GM18909 (cell line): Measurements from ENCODE around the gene TBCE.
"Not testable (repeated sequence)": the region's sequence is repeated elsewhere in the genome, so short reads cannot be mapped to it uniquely, and the experiment has no call there.

Experiments
- ATAC-seq: cut with Tn5 transposase; IDR thresholded peaks from one replicate; pipeline ENCODE4 v1.9.1; 2021; ENCODE audit warnings: mild to moderate bottlenecking; ENCODE audit not compliant: unreplicated experiment, poor library complexity

TBCE gene

DNA sequence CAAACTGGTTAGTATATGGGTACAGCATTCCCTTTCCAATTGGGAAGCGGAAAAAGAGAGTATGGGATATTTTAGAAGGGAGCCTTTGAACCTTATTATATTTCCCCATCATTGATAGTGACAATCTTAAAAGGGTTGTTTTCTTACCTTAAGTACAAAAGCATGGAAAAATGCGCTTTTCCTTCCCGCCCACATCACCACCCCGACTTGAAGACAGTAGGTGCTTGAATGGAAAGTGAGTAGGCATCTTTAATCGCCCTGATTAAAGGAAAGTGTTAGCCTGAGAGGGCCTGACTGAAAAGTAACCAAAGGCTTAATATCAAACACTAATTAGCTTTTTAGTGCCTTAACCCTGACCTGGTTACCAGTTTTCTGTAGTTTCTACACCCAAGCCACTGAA, 23.5 kb upstream of the TBCE start:
- no peak for ATAC-seq

DNA sequence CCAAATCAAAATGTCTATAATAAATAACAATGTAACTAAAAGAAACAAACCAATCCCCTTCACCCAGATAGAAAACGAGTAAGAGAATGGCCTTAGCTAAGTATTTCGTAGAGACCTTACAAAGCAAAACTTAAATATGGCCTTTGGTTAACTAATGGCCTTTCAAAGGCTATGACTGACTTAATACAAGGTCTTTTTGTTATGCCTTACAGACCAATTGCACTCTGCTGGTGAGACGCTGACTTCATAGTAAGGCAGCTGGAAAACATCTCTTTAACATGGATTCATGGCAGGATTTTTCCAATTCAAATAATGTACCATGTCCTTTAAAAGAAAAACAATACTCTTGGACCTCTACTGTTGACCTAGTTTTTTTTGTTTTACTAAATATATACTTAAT, 15.8 kb upstream of the TBCE start:
- no peak for ATAC-seq

DNA sequence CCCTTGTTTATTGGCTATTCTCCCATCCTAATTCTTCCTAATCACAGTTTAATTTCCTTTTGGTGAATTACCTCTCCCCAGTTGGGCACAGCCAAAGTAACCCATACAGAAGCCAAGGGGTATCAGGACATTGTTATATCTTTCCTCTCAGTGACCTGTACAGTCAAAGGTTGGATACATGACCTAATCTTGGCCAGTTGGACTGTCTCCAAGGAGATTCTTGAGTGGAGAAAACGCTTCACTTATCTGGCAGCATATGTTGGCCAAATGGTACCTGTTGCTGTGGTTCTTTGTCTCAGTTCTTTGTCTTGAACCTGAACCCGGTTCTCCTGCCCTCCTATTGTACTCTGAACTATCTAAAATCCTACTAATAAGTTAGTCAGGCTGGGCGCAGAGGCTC, 15.3 kb upstream of the TBCE start:
- ATAC-seq, result no peak

DNA sequence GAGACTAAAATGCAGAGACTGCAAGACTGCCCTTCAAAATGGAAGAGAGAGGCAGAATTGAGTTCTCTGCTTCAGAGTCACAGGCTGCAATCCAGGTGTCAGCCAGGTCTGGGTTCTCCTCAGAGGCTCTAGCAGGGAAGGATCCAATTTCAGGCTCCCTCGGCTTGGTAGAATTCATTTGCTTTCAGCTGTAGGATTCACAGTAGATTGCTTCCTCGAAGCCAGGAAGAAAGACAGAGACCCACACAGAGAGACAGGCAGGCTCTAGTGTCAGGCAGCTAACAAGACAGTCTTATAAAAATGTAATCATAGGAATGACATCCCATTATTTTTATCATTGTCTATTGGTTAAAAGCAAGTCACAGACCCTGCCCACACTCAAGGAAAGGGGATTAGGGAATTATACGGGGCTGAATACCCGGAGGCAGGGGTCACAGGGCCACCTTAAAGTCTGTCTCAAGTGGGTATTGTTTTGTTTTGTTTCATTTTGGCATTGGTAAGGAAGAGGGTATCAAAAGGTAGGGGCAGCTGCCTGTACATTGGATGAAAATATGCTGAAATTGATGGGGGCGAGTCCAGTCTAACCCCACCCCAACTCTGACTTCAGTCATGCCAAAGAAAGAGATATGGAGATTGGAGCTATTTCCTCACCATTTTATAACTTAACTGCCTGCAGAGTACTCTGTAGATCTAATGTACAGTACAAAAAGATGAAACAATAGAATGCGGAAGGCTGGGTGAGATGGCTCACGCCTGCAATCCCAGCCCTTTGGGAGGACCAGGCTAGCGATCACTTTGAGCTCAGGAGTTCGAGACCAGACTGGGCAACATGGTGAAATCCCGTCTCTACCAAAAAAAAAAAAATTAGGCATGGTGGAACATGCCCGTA, 9.5 kb upstream of the TBCE start:
- ATAC-seq, result no peak

DNA sequence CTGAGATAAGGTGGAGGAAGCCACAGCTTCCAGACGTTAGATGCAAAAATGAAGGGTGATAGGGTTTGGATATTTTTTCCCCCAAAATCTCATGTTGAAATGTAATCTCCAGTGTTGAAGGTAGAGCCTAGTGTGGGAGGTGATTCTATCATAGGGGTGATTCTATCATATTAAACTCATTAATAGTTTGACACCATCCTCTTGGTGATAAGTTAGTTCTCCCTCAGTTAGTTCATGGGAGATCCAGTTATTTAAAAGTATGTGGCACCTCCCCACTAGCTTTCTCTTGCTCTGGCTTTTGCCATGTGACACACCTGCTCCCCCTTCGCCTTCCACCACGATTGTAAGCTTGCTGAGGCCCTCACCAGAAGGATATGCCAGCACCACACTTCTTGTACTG, 8.3 kb upstream of the TBCE start:
- ATAC-seq, result no peak

DNA sequence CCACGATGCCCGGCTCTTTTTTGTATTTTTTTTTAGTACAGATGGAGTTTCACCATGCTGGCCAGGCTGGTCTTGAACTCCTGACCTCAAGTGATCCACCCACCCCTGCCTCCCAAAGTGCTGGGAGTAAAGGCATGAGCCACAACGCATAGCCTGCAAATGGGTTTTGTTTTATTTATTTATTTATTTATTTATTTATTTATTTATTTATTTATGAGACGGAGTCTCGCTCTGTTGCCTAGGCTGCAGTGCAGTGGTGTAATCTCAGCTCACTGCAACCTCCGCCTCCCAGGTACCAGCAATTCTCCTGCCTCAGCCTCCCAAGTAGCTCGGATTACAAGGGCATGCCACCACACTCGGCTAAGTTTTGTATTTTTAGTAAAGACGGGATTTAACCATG, 3.0 kb upstream of the TBCE start:
- ATAC-seq, result not testable (repeated sequence)

DNA sequence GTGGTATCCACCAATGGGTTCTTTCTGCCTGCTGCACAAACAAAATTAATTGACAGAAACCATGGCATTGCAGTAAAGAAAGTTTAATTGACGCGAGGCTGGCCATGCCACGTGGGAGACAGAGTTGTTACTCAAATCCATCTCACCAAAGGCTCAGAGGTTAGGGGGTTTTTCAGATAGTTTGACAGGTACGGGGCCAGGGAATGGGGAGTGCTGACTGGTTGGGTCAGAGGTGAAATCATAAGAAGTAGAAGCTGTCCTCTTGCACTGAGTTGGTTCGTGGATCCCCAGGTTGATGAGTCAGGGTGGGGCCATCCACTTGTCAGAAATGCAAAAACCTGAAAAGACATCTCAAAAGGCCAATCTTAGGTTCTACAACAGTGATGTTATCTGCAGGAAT, 941 bp upstream of the TBCE start:
- ATAC-seq, result no peak

DNA sequence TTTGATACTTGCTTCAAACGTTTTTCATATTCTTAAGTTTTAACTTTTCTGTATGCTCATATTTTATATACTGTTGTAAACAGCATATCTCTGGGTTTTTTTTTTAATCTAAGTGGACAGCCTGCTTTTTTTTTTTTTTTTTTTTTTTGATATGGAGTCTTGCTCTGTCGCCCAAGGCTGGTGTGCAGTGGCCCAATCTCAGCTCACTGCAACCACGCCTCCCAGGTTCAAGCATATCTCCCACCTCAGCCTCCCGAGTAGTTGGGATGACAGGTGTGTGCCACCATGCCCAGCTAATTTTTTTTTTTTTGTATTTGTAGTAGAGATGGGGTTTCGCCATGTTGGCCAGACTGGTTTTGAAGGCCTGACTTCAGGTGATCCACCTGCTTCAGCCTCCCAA, 1.2 kb downstream of the TBCE start:
- ATAC-seq, result no peak

DNA sequence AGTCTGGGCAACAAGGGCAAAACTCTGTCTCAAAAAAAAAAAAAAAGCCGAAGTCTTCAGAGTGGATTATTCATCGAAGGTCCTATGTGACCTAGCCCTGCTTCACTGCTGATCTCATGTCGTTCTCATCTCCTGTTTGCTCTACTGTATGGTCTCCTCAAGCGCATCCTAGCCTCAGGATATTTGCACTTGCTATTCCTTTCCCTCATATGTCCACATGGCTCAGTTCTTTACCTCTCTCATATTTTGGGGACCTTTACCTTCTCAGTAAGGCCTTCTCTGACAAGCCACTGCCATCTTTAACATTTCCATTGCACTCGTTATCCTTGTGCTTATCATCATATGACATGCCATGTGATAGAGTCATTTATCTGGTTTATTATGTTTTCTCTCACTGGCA, 2.6 kb downstream of the TBCE start:
- ATAC-seq, result no peak

DNA sequence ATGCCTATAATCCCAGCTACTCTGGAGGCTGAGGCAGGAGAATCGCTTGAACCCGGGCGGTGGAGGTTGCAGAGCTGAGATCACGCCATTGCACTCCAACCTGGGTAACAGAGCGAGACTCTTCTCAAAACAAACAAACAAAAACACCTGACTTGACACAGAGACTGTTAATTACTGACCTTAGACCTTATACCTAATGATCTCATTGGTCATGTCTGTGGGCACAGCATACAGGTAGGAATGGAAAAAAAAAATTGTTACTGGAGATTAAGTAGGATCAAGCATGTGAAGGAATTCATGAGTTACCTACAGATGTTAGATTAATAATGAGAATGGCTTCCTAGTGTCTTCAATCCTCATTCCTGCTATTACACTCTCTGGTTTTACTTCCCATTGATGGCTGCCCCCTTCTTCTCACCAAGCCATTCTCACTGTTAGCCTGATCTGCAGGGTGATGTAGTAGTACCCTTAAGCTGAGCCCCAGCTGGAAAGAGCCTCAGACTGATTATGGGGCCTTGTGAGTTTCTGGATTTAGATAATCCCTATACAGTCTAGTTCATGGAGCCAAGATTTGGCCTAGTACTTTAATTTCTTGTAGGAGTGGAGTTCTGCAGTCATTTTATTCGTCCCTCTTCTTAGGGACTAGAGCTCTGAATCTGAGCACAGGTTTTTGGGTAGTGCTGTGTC, 8.8 kb downstream of the TBCE start:
- no peak for ATAC-seq

DNA sequence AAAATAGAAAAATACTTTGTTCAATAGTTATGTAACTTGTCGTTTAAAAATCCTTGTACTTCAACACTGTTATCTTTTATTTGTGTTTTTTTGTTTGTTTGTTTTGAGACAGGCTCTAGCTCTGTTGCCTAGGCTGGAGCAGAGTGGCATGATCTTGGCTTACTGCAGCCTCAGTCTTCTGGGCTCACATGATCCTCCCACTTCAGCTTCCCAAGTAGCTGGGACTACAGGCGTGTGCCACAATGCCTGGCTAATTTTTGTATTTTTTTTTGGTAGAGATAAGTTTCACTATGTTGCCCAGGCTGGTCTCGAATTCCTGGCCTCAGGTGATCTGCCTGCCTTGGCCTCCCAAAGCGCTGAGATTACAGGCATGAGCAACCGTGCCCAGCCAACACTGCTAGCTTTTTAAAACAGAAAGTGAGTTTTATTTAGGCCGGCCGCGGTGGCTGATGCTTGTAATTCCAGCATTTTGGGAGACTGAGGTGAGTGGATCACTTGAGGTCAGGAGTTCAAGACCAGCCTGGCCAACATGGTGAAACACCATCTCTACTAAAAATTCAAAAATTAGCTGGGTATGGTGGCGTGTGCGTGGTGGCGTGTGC, 11.0 kb downstream of the TBCE start:
- ATAC-seq, result not testable (repeated sequence)

DNA sequence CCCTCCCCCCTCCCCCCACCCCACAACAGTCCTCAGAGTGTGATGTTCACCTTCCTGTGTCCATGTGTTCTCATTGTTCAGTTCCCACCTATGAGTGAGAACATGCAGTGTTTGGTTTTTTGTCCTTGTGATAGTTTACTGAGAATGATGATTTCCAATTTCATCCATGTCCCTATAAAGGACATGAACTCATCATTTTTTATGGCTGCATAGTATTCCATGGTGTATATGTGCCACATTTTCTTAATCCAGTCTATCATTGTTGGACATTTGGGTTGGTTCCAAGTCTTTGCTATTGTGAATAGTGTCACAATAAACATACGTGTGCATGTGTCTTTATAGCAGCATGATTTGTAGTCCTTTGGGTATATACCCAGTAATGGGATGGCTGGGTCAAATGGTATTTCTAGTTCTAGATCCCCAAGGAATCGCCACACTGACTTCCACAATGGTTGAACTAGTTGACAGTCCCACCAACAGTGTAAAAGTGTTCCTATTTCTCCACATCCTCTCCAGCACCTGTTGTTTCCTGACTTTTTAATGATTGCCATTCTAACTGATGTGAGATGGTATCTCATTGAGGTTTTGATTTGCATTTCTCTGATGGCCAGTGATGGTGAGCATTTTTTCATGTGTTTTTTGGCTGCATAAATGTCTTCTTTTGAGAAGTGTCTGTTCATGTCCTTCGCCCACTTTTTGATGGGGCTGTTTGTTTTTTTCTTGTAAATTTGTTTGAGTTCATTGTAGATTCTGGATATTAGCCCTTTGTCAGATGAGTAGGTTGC, 14.9 kb downstream of the TBCE start:
- not testable (repeated sequence) for ATAC-seq

DNA sequence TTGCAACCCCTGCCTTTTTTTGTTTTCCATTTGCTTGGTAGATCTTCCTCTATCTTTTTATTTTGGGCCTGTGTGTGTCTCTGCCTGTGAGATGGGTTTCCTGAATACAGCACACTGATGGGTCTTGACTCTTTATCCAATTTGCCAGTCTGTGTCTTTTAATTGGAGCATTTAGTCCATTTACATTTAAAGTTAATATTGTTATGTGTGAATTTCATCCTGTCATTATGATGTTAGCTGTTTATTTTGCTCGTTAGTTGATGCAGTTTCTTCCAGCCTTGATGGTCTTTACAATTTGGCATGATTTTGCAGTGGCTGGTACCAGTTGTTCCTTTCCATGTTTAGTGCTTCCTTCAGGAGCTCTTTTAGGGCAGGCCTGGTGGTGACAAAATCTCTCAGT, 18.4 kb downstream of the TBCE start:
- not testable (repeated sequence) for ATAC-seq

DNA sequence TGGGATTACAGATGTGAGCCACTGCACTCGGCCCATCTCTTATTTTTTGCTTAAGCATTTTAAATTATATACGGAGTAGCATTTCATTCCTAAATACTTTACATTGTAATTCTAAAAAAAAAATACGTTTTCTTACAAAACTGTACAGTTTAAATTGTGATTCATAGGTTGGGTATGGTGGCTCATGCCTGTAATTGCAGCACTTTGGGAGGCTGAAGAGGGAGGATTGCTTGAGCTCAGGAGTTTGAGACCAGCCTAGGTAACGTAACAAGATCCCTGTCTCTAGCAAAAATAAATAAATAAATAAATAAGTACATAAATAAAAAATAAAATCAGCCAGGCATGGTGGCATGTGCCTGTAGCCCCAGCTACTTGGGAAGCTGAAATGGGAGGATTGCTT, 24.6 kb downstream of the TBCE start:
- ATAC-seq, result no peak

DNA sequence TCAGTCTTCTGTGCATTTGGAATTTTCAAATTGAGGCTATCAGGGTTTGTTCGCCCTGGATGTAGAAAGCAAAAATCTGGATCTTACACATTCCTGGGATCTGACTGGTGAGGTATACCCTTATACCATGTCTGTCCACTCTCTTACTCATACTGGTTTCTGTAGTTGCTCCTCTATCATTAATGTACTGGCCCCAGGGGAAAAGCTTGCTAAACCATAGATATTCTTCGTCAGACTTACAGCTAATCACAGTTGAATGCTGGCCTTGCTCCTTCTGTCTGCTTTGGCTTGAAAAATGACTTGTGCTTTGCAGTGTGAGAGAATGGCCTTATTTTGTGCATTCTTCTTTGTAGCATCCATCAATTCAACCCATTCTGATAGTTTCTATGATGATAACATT, 30.5 kb downstream of the TBCE start:
- no peak for ATAC-seq

DNA sequence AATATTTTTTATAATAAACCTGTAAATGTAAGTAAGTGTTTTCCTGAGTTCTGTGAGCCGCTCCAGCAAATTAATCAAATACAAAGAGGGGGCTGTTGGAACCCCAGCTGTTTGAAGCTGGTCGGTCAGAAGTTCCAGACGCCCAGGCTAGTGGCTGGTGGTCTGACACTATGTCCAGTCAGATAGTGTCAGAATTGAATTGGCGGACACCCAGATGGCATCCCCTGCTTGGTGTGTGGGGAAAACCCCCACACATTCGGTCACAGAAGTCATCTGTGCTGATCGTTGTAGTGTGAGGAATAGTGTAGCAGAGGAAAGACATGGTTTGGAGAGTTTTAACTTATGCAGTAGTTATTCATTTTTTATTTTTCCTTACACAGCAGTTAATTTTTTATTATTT, 32.4 kb downstream of the TBCE start:
- ATAC-seq, result no peak

DNA sequence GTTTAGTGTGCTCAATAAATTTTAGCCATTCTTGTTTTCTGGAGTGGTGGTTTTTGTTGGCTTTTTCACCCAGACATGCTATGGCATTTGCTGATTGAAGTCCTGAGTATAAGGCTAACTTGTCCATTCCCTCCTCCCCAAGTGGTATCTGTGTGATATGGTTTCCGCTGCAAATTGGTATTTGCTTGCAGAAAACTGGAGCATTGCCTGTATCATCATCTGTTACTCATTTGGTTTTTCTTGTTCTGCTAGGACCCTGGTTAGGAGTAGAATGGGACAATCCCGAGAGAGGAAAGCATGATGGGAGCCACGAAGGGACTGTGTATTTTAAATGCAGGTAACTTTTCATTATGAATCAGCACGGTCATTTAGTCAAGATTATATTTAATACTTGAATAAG, 34.0 kb downstream of the TBCE start:
- no peak for ATAC-seq

DNA sequence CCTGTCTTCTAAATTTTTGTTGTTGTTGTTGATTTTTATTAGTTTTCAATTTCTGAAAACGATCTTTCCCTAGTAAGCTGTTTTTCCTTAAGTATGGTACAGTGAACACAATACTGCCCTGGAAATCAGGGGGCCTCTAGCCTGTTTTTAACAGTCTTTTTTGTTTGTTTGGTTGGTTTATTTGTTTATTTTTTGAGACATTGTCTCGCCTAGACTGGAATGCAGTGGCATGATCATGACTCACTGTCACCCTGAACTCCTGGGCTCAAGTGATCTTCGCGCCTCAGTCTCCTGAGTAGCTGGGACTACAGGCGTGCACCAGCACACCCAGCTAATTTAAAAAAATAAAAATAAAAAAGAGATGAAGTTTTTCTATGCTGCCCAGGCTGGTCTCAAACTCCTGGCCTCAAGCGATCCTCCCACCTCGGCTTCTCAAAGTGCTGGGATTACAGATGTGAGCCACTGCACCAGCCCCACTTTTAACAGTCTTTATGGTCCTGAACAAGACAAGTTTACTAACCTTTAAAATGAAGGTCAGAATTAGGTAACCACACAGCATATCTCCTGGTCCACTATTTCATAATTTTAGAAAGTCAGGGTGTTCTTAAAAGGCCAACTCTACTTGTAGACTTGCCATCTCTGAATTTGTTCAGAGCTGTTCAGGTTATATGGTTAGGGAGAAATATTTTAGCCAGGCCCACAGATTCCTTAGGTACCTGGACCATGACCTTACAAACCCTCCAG, 35.4 kb downstream of the TBCE start:
- ATAC-seq, result no peak

DNA sequence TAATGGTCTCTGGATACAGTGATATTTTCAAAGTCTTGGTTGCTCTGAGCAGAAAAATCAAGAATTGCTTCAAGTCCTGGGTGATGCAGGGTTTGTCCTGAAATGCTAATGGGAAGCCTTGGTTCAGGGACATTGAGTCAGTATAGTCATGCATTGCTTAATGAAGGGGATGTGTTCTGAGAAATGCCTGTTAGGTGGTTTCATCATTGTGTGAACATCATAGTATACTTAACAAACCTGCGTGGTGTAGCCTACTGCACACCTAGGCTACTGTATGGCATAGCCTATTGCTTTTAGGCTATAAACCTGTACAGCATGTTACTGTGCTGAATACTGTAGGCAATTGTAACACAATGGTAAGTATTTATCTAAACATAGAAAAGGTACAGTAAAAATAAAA, 36.4 kb downstream of the TBCE start:
- no peak for ATAC-seq

DNA sequence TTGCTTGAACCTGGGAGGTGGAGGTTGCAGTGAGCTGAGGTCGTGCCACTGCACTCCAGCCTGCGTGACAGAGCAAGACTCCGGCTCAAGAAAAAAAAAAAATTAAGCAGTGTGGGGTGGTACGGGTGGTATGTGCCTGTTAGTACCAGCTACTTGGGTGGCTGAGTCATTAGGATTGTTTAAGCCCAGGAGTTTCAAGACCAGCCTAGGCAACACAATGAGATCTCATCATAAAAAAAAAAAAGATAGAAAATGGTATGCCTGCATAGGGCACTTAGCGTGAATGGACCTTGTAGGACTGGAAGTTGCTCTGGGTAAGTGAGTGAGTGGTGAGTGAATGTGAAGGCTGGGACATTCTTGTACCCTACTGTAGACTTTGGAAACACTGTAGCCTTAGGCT, 37.0 kb downstream of the TBCE start:
- ATAC-seq, result no peak
